Stimulated activated CD8-positive, alpha-beta memory T cell treated with anti-CD3 and anti-CD28 coated beads, Interleukin-12 subunit alpha, Interleukin-12 subunit beta, amount 100 ng/mL, for 1 hour (primary cell): Measurements from ENCODE around the gene RBL2.
A peak's percentile ranks its signal among the peaks of the same experiment; 100 is the strongest.
"Not testable (repeated sequence)": the region's sequence is repeated elsewhere in the genome, so short reads cannot be mapped to it uniquely, and the experiment has no call there.

Experiments
- DNase-seq: peaks from one replicate; pipeline ENCODE4 v3.0.0-alpha.2; 2020; ENCODE audit warnings: low read depth

The RBL2 gene

GRCh38 chr16:53434377-53435065 lies at the start of gene RBL2:
Gene RBL2 (plus strand): TSS chr16:53434471. CDS start chr16:53434557, 86 bp downstream.
- peak; percentile 68 for DNase-seq

- DNase-seq = not testable (repeated sequence)
Observed at GRCh38 chr16:53384610-53385009, 49.7 kb upstream of the RBL2 start.

- no peak for DNase-seq
Observed at GRCh38 chr16:53404959-53405358, 29.3 kb upstream of the RBL2 start.

GRCh38 chr16:53412549-53412948 lies 21.7 kb upstream of the RBL2 start:
- no peak for DNase-seq

- DNase-seq = no peak
Observed at GRCh38 chr16:53413864-53414263, 20.4 kb upstream of the RBL2 start.

- DNase-seq = no peak
Observed at GRCh38 chr16:53414381-53414780, 19.9 kb upstream of the RBL2 start.

GRCh38 chr16:53415504-53415903 lies 18.8 kb upstream of the RBL2 start:
- no peak for DNase-seq

GRCh38 chr16:53417011-53417410 lies 17.3 kb upstream of the RBL2 start:
- no peak for DNase-seq

- no peak for DNase-seq
Observed at GRCh38 chr16:53417976-53418375, 16.3 kb upstream of the RBL2 start.

GRCh38 chr16:53419383-53419709 lies 14.9 kb upstream of the RBL2 start:
- DNase-seq = not testable (repeated sequence)

- DNase-seq = no peak
Observed at GRCh38 chr16:53421248-53421647, 13.0 kb upstream of the RBL2 start.

GRCh38 chr16:53423968-53424367 lies 10.3 kb upstream of the RBL2 start:
- DNase-seq = not testable (repeated sequence)

- no peak for DNase-seq
Observed at GRCh38 chr16:53428681-53429080, 5.6 kb upstream of the RBL2 start.

GRCh38 chr16:53429221-53429943 lies 4.9 kb upstream of the RBL2 start:
- DNase-seq = no peak

- DNase-seq = no peak
Observed at GRCh38 chr16:53430363-53430762, 3.9 kb upstream of the RBL2 start.

- DNase-seq = no peak
Observed at GRCh38 chr16:53433509-53433908, 762 bp upstream of the RBL2 start.

- no peak for DNase-seq
Observed at GRCh38 chr16:53433930-53434376, 318 bp upstream of the RBL2 start.

GRCh38 chr16:53435066-53435688 lies 906 bp downstream of the RBL2 start:
- DNase-seq = peak; percentile 49

- DNase-seq = no peak
Observed at GRCh38 chr16:53440125-53440524, 5.9 kb downstream of the RBL2 start.

- DNase-seq = no peak
Observed at GRCh38 chr16:53445534-53445933, 11.3 kb downstream of the RBL2 start.

GRCh38 chr16:53446090-53446489 lies 11.8 kb downstream of the RBL2 start:
- DNase-seq = no peak

GRCh38 chr16:53449816-53450517 lies 15.7 kb downstream of the RBL2 start:
- no peak for DNase-seq

GRCh38 chr16:53453928-53454327 lies 19.7 kb downstream of the RBL2 start:
- no peak for DNase-seq
